Inferior parietal cortex (tissue), 1 donor: ENCODE results near the gene RERE.

Source experiments
- DNase-seq: peaks from one replicate; pipeline ENCODE4 v3.0.0-alpha.2; 2016; ENCODE audit errors: extremely low spot score

The RERE gene

DNA sequence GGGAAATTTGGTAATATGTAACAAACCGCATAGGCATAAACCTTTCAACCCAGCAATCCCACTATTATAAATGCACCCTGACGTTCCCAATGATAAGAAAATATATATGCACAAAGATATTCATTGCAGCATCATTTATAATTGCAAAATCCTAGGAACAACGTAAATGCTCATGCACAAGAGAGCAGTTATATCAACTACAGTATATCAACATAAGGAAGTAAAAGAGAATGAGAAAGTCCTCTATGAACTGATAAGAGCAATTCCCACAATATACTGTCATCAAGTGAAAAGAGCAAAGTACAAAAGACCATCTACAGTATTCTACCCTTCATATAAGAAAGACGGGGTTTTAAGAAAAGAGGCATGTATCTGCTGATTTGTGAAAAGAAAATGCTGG, 269.6 kb downstream of the RERE start:
- DNase-seq: no peak

DNA sequence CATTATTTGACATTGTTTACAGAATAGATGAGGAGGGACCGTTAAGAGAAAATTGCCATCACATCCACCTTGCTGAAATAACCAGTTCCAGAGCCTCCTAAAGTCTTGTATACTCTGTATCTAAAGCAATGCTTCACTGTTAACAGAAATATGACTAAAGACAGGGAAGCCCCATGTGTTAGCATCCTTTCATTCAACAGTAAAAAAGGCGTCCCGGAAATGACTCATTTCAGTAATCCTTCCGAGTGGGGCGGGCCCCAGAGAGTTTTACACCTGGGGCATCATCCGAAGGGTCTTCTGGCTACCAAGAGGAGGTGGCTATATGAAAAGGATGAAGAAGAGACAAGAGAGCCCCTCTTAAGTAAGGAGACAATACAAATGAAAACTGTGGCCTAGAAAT, 272.4 kb downstream of the RERE start:
- no peak for DNase-seq

DNA sequence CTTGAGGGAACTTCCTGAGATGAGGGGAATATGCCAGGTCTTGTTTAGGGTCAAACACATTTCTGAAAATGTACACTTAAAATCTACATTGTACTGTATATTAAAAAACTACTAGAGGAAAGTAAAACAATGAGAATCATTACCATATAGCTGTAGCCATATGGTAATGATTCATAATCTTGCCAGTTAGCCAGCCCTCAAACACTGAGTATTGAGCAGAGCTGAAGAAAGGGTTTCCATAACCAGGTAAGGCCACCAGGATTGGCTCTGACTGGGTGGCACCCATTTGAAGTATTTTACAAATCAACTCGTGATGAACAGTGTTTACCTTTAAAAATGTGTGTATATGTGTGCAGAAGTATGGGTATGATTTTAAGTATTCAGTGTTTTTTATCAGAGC, 272.8 kb downstream of the RERE start:
- no peak for DNase-seq

DNA sequence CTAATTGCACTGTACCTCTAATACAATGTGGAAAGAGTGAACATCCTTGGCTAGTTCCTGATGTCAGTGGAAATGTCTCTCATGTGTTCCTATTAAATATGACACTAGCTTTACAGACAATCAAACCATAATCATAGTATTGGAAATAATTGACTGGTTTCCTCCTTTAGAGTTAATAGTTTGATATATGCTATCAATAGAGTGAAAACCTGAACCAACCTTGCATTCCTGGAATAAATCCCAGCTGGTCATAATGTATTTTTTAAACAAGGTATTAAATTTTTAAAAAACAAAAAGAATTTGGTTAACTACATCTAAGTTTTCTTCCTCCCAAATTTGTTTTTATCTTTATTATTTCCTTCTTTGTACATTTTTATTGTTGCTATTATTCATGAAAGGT, 273.5 kb downstream of the RERE start:
- no peak for DNase-seq

DNA sequence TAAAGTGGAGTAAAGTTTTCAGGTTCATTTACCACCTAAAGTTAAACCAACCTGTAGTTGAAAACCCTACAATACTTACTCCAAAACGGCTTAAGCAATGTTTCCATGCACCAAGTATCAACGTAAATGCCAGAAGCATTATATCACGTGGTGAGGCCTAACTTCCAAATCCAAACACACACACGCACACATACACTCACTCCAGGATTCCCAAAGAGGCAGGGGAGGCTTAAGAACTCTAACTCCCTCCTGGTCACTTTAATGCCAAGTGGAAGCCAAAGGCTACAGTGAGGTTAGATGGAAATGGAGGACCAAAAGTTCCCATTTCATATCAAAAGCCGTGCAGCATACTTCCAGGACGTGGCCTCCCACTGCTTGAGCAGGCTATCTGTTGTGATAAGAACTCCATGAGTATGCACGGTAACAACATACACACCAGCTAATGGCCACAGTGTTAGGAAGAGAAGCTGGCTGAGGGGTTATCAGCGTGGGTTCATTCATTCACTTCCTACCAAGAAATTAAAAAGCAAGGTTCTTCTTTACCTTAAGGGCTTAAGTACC, 275.4 kb downstream of the RERE start:
- DNase-seq: no peak

DNA sequence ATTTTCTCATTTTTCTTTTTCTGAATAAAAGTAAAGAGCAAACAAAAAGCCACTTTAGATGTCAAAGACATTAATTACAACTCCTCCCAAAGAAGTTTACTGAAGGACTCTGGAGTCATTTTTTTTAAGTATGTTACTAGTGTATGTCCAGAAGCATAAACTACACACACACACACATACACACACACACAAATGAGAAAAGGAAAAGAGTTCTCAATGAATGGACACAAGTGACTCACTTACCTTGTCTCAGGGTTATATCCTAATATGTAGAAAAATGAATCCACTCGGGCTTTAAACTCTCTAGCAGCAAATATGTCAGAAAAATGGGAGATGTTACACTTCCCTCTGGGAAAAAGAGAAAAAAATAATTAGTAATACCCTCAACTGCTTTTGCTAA, 276.5 kb downstream of the RERE start:
- DNase-seq: no peak

DNA sequence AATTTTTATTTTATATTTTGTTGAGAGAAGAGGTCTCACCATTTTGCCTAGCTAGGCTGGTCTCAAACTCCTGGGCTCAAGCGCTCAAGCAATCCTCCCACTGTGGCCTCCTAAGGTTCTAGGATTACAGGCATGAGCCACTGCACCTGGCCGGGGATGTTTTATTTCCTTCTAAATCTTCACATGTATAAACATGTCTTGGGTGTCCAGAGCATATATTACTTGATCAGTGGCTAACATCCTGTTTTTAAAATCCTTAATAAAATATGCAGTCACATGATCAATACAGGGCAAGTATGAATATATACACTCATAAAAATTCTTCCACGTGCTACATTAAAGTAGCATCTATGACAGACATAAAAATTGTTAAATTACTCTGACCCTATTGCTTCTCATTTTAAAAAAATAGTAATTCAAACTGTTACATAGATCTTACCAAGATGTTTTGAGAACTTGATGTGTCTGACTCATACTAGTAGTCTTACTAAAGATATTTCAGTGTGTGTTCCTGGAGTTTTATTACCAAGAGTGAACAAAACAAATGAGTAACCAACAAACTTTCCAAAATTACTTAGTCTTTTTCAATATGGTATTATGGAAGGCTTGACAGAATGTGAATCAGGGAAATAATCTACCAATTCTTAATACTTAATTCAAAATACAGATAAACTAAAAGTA, 277.0 kb downstream of the RERE start:
- DNase-seq: no peak

DNA sequence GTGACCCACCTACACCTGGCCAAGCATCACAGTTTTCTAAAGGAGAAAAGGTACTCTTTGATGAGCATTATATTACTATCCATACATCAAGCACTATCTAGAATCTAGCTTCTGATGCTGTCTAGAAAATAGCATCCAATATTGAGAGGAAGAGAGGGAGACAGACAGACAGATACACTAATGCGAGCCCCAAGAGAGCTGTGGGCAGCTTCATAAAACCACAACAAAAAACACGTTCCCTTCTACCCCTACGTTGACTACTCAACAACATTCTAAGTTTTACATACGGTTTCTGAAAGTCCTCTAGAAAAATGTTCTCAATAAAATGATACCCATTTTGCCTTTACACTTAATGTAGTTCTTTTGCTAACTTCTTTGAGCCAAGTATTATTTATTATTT, 277.8 kb downstream of the RERE start:
- no peak for DNase-seq

DNA sequence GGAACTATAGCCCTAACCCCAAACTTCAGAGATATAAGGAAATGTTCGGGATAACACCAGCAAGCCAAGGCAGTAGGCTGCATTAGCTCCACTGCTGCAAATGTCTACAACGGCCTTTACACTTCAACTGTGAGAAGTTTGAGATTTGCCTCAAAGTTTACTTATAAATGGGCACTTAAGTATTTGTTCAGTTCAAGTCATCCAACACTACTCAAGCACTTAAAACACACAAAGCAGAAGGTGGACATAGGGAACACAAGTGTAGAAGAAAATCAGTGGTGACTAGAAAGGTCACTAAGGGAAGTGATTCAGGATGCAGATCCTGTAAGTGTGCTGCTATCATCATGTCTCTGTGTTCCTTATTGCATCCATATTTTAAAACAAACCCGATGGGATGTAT, 278.9 kb downstream of the RERE start:
- no peak for DNase-seq

DNA sequence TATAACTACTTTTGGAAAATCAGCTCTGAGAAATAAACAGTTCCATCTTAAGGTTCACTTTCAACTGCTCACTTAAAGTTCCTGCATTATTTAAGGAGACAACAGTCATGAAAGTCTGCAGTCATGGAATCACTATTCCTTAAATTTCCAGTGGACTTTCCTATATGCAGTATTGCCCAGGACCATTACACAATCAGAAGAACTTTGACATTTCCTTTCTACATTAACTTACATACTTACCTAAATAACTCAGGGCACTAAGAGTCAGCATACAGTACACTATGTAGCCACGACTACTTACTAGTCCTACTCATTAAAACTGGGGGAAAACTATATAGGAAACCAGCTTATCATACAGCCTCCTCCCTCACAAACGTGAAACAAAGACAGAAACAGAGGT, 279.4 kb downstream of the RERE start:
- no peak for DNase-seq

DNA sequence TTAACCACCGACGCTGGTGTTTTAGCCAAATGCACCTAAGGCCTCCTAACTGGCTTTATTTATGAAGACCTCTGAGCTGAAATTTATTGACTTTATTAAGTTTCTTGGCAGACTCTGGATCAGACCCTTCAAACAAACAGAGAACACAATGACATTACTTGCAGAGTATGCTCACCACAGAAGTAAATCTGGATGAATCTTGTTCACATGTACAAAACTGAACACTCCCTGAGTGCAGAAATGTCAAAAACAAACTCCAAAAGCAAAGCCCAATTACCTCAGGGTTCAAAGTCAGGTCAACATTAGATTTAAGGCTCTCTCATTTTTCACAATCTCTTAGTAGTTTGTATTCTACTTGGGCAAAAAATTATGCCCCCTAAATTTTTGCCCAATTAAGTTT, 280.9 kb downstream of the RERE start:
- no peak for DNase-seq

DNA sequence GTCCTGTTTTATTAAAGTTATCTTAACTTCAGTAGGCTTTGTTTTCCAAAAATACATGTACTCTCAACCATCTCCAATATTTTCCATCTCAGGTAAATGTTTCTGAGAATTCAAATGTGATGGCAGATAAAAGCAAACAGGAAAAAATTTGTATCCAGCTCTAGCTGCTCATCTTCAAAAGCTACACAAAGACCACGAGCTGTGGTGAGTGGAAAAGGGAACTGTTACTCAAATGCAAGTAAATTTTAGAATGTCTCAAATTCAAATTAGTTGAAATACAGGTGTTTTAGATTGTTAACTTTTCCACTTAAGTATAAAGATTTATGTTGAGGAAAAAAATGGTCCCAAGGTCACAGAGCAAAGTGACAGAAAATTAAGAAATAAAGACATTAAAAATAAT, 283.5 kb downstream of the RERE start:
- DNase-seq: no peak

DNA sequence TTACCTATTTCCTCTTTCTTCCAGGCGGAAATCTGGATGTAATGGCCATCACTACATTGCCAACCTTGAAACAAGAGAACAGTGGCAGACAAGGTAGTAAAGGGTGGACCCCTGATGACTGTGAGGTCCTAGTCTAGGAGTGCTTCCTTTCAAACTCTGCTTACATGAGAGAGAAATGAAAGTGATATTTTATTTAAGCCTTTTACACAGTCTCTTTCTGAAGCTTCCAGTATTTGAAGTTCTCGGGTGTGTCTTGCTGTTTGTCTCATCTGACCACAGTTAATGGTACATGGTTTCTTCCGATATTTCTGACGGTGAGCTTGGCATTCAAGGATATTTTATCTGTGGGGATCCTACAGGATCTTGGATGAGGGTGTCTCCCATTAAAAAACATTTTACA, 284.3 kb downstream of the RERE start:
- no peak for DNase-seq

DNA sequence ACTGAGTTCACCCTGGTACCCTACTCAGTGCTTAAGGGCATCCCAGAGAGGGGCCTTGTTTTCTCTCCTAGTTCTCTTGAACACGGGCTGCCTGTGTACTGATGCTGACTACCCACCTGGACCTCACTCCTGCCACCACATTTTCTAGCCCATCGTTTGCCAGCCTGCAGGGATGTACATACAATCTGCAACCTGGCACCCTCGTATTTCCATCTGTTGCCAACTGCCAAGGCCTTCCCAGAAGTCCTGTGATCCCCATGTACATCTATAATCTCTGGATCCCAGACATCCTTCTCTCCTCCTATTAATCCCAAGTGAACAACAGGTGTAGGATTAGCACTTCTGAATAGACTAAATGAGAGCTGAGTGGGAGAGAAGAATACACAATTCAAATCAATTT, 287.5 kb downstream of the RERE start:
- no peak for DNase-seq

DNA sequence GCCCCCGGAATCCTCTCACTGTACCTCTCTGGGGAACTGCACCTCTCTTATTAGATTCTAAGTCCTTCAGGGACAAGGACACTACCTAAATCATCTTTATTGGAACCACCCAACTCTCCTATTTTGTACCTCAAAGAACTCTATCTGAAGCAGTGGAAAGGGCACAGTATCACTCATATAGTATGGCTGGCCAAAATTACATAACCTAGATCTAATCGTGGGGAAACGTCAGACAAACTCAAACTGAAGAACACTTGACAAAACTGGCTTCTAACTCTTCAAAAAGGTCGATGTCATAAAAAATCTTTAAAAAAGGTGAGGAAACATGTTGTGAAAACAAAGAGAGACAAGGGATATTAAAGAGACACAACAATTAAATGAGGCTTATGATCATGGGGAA, 289.5 kb downstream of the RERE start:
- no peak for DNase-seq

DNA sequence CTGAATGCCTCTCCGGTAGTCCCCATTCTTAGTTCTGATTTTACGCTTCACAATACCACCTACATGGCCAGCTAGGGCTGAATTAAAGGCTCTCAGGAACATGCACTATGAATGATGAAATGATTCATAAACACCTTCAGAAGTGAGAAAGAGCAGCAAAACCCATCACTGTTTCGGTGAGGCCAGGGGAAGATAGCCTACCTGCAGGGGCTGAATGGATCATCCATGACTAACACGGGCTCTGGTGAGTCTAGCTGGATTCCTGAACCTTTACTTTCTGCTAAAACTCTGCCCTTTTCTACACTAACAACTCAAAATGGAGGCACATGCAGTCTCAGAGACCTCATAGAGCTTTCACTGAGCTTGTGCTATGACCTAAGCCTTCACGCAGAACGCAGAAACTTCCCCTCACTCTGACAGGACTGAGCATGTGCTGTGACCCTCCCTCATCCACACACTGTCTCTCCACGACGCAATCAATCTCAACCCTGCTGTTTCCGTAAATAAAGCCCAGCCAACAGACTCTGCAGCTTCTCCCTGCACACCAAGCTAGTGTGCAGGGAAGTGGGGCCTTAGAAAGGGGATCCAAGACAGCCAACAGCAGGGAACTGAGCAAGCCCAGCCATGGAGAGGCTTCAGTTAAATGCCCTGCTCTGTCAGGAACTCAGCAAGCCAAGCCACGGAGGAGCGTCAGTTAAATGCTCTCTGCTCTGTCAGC, 291.7 kb downstream of the RERE start:
- peak; percentile 97 for DNase-seq

DNA sequence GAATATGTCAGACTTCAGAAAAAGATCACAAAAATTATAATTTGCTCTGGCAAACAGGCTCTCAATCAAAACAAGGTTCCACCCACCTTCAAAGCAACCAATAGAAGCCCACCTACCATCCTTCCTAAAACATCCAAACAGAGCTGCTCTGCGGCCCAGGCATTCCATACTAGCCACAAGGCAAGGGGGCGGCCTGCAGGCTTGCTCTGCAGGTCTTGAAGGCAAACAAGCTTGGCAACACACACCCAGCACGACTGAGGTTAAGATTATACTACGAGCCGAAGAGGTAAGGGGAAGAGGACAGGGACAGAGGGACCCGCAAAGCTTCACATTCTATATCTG, 292.3 kb downstream of the RERE start:
- no peak for DNase-seq

DNA sequence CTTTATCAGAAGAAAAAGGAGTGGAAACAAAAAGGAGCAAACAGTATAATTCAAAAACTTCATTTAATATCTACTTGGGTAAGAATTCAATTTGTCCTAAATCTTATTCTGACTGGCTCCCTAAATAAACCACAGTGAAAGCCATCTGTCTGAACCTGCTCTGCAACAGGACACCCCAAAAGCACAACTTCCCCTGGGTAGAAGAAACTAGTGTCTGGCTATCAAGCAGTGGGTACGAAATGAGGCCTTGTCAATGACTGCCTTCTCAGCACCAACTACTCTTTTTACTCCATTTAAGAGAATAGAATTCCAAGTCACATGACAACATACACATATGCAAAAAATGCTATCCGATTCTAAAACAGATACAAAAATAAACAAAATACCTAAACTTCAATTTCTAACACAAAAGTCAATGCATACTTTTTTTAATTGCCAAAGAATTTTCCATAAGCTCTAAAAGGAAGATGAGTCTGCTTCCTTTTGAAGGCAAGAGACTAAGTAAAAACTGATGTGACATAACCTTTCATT, 292.7 kb downstream of the RERE start:
- no peak for DNase-seq

DNA sequence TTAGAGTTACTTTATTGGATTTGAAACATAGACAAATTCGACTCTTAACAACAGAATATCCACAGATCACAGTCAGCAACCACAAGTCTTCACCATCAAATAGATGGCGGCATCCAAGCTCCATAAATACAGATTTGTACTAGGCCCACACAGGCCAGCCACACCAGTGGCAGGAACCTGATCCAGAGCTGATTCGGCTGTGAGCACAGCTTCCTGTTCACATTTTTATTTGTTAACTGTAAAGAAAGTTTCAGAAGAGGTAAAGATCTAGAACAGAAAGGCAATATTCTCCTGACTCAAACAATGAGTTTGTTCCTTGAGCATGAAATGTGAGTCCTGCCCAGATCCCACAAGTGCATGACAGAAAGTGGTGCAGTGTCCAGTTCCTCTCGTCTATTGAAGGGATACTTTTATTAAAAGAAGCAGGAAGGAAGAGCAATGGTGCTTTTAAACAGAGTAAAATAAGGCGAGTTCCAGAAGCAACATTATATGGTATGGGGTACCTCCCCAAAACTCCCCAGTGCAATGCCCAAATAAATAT, 293.7 kb downstream of the RERE start:
- DNase-seq: no peak

DNA sequence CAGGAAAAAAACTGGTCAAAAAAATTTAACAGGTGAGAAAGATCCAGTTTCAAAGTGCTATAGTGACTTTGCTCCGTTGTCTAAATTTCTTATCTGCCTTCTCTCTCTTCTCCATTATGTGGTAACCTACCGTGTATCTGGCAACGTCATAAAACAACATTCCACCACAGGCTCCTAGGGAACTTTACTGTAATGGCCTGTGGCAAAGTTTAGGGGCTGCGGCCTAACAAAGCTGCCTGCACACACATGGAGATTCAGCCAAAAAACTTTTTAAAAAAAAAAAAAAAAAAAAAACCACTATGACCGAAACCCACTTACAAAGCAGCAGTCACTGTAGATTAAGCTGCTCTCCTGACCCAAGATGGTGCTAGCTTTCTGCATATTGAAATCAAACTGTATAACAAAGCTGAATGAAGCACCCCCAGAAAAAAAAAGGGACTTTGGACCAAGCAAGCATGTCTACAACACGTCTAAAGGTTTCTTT, 296.9 kb downstream of the RERE start:
- no peak for DNase-seq

DNA sequence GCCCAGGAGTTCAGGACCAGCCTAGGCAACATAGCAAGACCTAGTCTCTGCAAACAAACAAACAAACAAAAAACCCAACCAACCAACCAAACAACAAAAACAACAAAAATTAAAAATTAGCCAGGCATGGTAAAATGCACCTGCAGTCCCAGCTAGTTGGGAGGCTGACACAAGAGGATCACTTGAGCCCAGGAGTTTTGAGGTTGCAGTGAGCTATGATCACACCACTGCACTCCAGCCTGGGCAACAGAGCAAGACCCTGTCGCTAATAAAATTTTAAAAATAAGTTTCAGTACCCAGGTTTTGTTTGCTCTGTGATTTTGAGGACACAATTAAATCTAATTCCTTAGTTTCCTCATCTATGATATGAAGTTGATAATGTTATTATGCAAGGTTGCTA, 298.3 kb downstream of the RERE start:
- DNase-seq: no peak

DNA sequence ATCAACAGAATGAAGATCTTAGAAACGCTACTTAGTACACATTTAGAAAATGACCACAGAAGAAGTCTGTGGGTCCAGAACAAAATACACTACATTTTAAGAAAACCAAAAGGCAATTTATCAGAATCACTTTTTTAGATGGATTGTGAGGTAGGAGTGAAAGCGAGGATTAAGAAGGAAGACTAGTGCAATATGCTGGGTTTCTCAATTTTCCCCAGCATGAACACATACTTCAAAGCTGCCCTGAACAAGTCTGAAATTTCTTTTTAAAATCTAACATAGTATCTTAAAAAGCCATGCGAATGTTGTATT, 299.0 kb downstream of the RERE start:
- DNase-seq: no peak
